Spleen (tissue), 7 donors: ENCODE measurements around the gene ALDH9A1.
"Not testable (repeated sequence)": the region's sequence is repeated elsewhere in the genome, so short reads cannot be mapped to it uniquely, and the experiment has no call there.

ENCODE experiments used
- CTCF ChIP-seq, 11 experiments: fragments of 200-600 bp in 7 of 11; fragments of 450-650 bp in 4 of 11; sonication (generic) in 4 of 11; IDR thresholded peaks in 8 of 11; conservative IDR thresholded peaks in 3 of 11; 1 replicate in 7 of 11; 2 replicates in 4 of 11; pipeline versions ENCODE4 v1.4.0 to v1.8.0; 2016 to 2021; ENCODE audit warnings: antibody characterized with exemption in 11 of 11, inconsistent platforms in 4 of 11, mild to moderate bottlenecking in 1 of 11
- POLR2A ChIP-seq, 3 donors: fragments of 450-650 bp; IDR thresholded peaks; one replicate each; pipeline ENCODE4 v1.5.1; 2017; ENCODE audit warnings: antibody characterized with exemption in 3 of 3, mild to moderate bottlenecking in 1 of 3
- donor health status: DM: no; HTN: no; CAD: no; lungs with moderate emphysema.
- donor health status: DM: no; HTN: no; CAD: no.
- donor health status: DM: no; HTN: no; CAD: no.

GRCh38 chr1:165680773-165681172 lies 17.6 kb downstream of the ALDH9A1 start:
- TF ChIP-seq CTCF (IDR thresholded peaks at IDR 0.05 in 8 of 11, conservative IDR thresholded peaks at IDR 0.05 in 3 of 11); POLR2A (IDR thresholded peaks at IDR 0.05): not testable (repeated sequence)
